Heart left ventricle (tissue), 13 donors: ENCODE measurements around the gene RFX4.

Experiments
- CTCF ChIP-seq, 12 donors: fragments of 200-600 bp; sonication (generic) in 4 of 12; IDR thresholded peaks; one replicate each; pipeline versions ENCODE4 v1.5.0 to v1.8.0; 2018 to 2022; ENCODE audit warnings: antibody characterized with exemption in 12 of 12, mild to moderate bottlenecking in 5 of 12
- POLR2A ChIP-seq, 2 donors: fragments of 450-650 bp; IDR thresholded peaks; one replicate each; pipeline ENCODE4 v1.6.1; 2017; ENCODE audit warnings: antibody characterized with exemption in 2 of 2, mild to moderate bottlenecking in 2 of 2, moderate library complexity in 2 of 2
- donor health status: ischemic (EF 13 %, LVEDD 7.1; RV severe dilation, severe dysfunction).
- donor health status: DM: no; HTN: yes; CAD: no.
- donor health status: DM: no; HTN: no; CAD: no.
- donor health status: ischemic (EF 25% LVEDD 6.9; RV normal size, moderate dysfunction).
- donor health status: ischemic (EF 25% LVEDD 5.7; RV mildly dilated, moderate dysfunction).
- donor health status: ischemic (EF 35%, LVEDD 5.7; RV mildly dilated, moderate dysfunction).
- donor health status: nonischemic (EF 11% LVEDD 7.7; RV severe dilation, severe dysfunction).
- donor health status: DM: yes; HTN: yes; CAD: no.
- donor health status: PGD.
- donor health status: ischemic (EF 29% LVEDD 5.4; RV normal size, mild dysfunction).
- donor health status: nonischemic (EF 23%, LVEDD 6.1; RV moderate dilation, normal function).

GRCh38 chr12:106767954-106768822 lies 185.4 kb downstream of the RFX4 start:
- TF ChIP-seq POLR2A (IDR thresholded peaks at IDR 0.05) (no peak), CTCF (IDR thresholded peaks at IDR 0.05) (no peak)
